H1 (cell line): ENCODE results near the gene EEF2K. TPM values are rescaled to one million over a fixed set of nuclear protein-coding genes. Genes with fewer than 3 reads are reported as not detected.

Experiments used
- CBX5 ChIP-seq: fragments of 300-800, 300-1000 bp; sonication (generic); IDR thresholded peaks from 2 replicates; pipeline ENCODE4 v1.7.1; 2016; ENCODE audit warnings: antibody characterized with exemption, low read length, low read depth
- CHD2 ChIP-seq: IDR thresholded peaks from 2 replicates; pipeline ENCODE4 v1.6.1; 2012; ENCODE audit warnings: low read length, improper control_type of control experiment
- CHD7 ChIP-seq: fragments of 300-600 bp; sonication (generic); IDR thresholded peaks from 2 replicates; pipeline ENCODE4 v1.7.1; 2012; ENCODE audit warnings: low read length, moderate library complexity, mild to moderate bottlenecking, inconsistent platforms; ENCODE audit not compliant: insufficient replicate concordance
- HDAC2 ChIP-seq, 2 experiments: fragments of 300-600 bp in 1 of 2; sonication (generic) in 1 of 2; IDR thresholded peaks; 2 replicates each; pipeline ENCODE4 v1.6.1; 2011 to 2012; ENCODE audit warnings: low read depth in 2 of 2, low read length in 2 of 2, mild to moderate bottlenecking in 2 of 2, moderate library complexity in 2 of 2, borderline replicate concordance in 1 of 2, inconsistent platforms in 1 of 2
- KDM5A ChIP-seq: fragments of 200-600 bp; IDR thresholded peaks from 2 replicates; pipeline ENCODE4 v1.7.1; 2012; ENCODE audit warnings: mild to moderate bottlenecking, low read length, inconsistent platforms, mixed read lengths
- SP1 ChIP-seq: IDR thresholded peaks from 2 replicates; pipeline ENCODE4 v1.6.1; 2011; ENCODE audit warnings: low read depth, low read length
- polyA plus RNA-seq, 7 experiments: library from polyadenylated mRNA; depleted of rRNA in 3 of 7; stranded (reverse) in 5 of 7; unstranded in 2 of 7; fragments of >200 nt in 5 of 7; fragments of 200-250 nt in 2 of 7; gene quantifications; 1 replicate in 5 of 7; 2 replicates in 1 of 7; 4 replicates in 1 of 7; pipeline versions ENCODE4 v1.2.1 to v1.2.3, GENCODE V29; 2011 to 2013; ENCODE audit warnings: missing spikeins in 2 of 7, mixed read lengths in 2 of 7
- total RNA-seq: library from RNA; stranded (reverse); fragmentation: NEBNext Ultra II Directional; extraction: Animal tissue kit (Norgen Biotek cat#: 25700); gene quantifications from 2 replicates; pipeline ENCODE4 v1.2.1, GENCODE V29; 2021

Gene EEF2K
- total and polyA plus RNA-seq, 2 of the 8 experiments (the other 6 are each of a cell fraction or from before 2014, with no cell fraction given): 14.9 to 30.2 TPM

GRCh38 chr16:22314661-22315626 lies 108.9 kb downstream of the EEF2K start (continued):
- TF ChIP-seq CHD7 (no peak), HDAC2 (IDR thresholded peaks at IDR 0.05; ENCODE audit: borderline replicate concordance in 1 of 2, low read depth in 2 of 2, low read length in 2 of 2) (no peak), CBX5 (no peak), SP1 (no peak), KDM5A (no peak), CHD2 (no peak)
- TF ChIP-seq, all 59 proteins: peak for 0
